HG03565 (cell line): ENCODE data around the gene TNNI3.
"Not testable (repeated sequence)": the region's sequence is repeated elsewhere in the genome, so short reads cannot be mapped to it uniquely, and the experiment has no call there.

ENCODE experiments used
- ATAC-seq: cut with Tn5 transposase; IDR thresholded peaks from one replicate; pipeline ENCODE4 v1.9.1; 2021; ENCODE audit warnings: mild to moderate bottlenecking, moderate library complexity; ENCODE audit not compliant: unreplicated experiment

Gene TNNI3

DNA sequence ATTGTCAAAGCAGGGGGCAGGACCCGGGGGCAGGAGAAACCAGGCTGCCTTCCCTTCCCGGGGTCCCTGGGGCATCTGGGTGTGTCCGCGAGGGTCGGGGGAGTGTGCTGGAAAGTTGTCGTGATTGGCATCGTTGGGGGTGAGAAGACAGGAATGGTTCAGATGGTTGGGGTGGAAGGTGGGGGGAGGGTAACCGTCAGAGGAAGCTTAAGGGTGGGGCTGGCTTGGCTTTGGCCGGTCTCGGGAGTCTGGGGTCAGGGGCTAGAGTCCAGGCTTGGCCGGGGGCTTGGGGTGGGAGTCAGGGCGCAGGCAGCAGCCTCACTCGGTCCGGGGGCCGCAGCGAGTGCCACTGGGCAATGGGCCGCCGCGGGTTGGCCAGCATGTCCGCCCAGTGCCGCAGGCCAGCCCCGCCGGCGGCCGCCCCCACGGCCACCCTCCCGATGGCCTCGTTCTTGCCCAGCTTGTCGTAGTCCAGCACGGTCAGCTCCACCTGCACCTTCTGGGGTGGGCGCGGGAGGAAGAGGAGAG, 15.7 kb upstream of the TNNI3 start:
- ATAC-seq, result no peak

- ATAC-seq, result no peak
Measured at GRCh38 chr19:55172741-55173140, 15.2 kb upstream of the TNNI3 start.

DNA sequence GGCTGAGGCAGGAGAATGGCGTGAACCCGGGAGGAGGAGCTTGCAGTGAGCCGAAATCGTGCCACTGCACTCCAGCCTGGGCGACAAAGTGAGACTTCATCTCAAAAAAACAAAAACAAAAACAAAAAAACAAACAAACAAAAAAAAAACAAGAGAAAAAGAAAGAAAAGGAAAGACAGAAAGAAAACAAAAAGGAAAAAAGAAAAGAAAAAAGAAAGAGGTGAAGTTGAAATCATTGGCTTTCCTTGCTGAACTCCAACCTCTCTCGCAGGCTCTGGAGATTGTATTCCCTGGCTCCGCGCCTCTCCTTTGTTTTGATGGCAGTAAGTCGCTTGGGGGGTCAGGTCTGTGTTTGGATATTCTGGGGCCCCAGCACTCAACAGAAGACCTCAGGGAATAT, 14.8 kb upstream of the TNNI3 start:
- not testable (repeated sequence) for ATAC-seq

DNA sequence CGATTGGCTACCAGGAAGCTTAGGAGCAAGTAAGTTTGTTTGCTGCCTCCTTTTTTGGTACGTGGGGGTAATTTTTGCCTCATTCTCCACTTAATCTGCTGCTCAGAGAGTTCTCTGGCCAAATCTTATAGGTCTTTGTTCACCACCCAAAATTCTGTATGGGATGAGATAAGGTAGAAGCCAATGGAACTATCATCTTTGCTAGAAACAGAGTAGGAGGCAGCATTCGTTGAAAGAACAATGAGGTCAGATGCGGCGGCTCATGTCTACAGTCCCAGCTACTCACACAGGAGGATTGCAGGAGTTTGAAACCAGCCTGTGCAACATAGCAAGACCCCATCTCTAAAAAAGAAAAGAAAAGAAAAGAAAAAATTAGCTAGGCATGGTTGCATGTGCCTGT, 13.9 kb upstream of the TNNI3 start:
- ATAC-seq, result no peak

DNA sequence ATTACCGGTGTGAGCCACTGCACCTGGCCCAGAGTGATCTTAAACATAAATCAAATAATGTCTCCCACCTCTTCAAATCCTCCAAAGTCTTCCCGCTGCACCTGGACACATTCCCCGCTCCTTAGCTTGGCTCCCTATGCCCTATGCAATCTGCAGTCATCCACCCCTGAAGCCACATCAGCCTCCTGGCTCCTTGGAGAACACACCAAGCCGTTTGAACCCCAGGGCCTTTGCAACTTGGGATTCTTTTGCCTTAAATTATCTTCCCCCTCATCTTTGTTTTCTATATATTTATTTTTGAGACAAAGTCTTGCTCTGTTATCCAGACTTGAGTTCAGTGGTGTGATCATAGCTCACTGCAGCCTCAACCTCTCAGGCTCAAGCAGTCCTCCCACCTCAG, 11.6 kb upstream of the TNNI3 start:
- no peak for ATAC-seq

DNA sequence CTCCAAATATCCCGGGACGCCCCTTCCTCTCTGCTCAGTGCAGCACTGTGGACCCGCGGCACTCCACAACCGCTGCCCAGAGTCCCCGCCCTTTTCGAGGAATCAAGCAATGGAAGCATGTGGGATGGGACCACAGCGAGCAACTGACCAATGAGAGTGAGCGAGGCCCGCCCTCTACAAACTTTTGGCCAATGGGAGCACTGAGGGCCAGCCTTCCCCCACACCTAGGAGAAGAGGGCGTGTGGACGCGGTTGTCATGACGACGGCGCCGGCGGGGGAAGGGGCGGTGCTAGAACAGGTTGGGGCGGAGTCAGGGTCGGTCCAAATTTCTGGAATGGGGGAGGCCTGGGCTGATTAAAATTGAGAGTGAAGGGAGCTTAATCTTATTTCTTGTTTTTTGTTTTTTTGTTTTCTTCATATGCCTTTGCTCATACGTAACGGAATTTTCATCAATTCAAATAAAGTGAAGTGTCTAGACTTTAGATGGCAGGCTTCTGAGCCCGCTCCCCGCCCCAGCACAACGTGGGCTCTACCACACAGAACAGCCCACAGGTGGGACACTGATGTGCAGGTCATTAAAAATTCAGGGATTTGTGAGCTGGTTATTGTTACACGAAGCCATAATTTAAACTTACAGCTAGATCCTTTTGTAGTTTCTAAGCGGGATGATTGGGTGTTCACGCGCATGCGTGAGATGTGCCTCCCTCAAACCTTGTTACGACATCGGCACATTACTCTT, 9.2 kb upstream of the TNNI3 start, which contains the start of gene DNAAF3:
DNAAF3 (minus strand) TSS at position 84 of the 739 bp plus-strand sequence. CDS start 200 bp downstream, outside the sequence.
- peak; percentile 43 for ATAC-seq

GRCh38 chr19:55165952-55166529, 8.5 kb upstream of the TNNI3 start:
- ATAC-seq, result no peak

- ATAC-seq, result no peak
Measured at GRCh38 chr19:55161571-55162322, 4.2 kb upstream of the TNNI3 start.

GRCh38 chr19:55160986-55161365, 3.4 kb upstream of the TNNI3 start:
- no peak for ATAC-seq

DNA sequence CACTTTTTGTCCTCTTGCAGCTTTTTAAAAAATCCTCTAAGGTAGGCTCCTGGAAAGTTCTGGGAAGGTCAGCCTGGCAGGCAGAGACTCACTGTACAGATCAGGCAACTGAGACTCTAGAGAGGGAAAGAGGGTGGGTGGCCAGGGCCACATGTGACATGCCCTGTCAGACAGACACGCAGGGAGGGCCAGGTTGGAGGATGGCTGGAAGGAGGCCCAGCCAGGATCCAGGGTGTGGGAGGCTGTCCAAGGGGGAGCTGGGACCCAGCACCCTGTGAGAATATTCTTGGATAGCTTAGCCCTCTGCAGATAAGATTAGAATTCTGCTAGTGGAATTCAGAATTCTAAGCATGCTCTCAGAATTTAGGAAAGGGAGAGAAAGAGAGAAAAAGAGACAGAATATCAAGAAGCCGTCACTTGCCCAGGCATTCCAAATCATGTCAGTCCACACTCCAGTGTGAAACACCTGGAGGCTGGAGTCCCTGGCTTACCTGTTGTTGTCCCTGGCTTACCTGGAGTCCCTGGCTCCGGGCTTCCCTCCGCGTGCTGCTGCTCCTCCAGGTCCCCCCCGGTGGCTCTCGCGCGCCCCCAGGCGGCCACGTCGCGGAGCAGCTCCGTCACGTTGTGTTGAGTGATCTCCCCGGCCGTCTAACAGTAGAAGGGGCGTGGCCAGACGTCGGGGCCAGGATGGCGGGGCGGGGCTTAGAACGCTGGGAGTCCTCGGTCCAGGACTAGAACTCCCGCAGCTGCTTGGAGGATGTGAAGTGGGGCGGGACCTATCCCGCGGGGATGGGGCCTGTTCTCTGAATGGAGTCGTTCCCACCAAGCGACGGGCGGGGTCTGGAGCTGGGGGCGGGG, 2.8 kb upstream of the TNNI3 start:
- ATAC-seq, result no peak

DNA sequence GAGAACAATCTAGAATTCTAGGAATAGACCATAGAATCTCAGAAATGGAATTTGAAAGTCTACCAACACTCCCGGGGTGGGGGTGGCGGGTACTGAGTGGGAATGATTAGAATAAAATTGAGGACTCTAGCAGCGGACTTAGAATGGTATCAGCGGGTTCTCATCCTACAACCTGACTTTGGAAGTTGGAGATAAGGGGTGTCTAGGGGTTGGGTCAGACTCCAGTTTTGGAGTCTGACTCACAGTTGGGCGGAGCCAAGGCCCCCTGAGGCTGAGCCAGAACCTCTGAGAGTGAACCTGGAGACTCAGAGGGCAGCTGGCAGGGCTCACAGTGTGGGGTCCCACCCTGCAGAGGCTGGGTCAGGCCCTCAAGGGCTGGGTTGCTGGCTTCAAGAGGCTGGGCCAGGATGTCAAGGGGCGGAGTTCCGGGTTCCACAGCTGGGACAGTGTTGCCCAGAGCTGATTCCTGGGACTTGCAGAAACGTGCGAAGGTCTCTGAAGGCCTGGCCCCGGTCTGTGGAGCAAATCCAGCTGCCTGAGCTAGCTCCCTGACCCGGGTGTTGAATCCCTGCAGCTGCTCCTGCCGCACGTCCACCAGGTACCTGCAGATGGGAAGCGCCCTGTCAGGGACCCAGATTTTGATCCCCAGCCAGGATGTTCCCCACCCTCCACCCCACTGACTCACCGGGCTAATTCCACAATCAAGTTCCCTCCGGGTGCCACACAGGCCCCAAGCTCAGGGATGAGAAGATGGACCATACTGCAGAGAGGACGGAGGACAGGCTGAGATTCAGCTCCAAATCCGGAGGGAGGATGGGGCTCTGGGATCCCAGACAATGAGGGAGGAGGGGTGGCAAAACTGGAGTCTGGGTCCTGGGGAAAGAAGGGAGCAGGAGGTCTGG, 1.6 kb upstream of the TNNI3 start:
- ATAC-seq, result no peak

- no peak for ATAC-seq
Measured at GRCh38 chr19:55158423-55158822, 891 bp upstream of the TNNI3 start.

GRCh38 chr19:55156202-55157063, 1.1 kb downstream of the TNNI3 start:
- no peak for ATAC-seq

- not testable (repeated sequence) for ATAC-seq
Measured at GRCh38 chr19:55155784-55156183, 1.7 kb downstream of the TNNI3 start.

GRCh38 chr19:55153652-55154264, 3.8 kb downstream of the TNNI3 start:
- no peak for ATAC-seq

GRCh38 chr19:55152017-55152416, 5.5 kb downstream of the TNNI3 start:
- ATAC-seq, result no peak

DNA sequence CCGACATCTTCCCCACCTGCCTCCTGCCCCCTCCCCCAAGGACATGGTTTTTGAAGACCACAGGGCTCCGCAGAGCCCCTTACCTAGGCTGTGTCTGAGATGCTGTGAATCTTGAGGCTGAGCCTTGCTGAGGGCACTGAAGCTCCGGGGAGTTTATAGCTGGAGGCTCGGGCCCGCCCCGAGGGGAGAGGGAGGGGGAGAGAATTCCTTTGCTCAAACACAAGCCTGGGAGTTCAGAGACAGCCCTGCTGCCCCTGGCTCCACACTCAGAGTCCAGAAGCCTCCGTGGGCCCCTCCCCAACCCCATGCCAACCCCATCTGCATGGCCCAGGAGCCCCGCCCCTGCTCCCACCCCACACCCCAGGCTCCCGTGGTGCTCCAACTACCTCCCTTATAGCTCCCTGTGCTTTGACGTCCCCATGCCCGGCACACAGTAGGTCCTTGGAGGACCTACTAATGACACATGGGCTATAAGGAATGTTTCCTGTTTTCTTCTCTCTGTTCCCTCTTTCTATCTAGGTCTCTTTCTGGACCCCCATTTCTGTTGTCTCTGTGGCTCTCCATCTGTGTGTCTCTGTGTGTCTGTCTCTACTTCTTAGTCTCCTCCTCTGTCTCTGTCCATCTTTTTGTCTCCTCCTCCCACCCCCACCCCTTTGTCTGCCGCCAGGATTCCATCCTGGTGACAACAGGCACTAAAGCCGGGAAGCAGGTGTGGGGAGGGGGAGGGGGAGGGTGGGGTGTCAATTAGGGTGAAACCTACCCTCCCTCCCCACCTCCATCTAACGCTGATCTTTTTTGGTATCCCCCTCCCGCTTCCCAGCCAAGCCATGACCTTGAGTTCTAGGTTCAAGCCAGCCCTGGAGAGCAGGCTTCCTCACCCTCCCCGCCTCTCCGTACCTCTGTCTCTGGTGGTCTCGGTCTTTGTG, 8.2 kb downstream of the TNNI3 start, which contains the start of gene TNNT1:
TNNT1 (minus strand) TSS at position 129 of the 926 bp plus-strand sequence. CDS start 2,049 bp downstream, outside the sequence.
- ATAC-seq, result no peak
